Subcutaneous abdominal adipose tissue (tissue), 5 donors: ENCODE data around the gene SP3.
A peak's percentile ranks its signal among the peaks of the same experiment; 100 is the strongest.

Source experiments
- H3K27ac ChIP-seq: one replicate; pipeline ENCODE4 v1.7.0; 2013; ENCODE audit warnings: low read depth, mild to moderate bottlenecking, inconsistent platforms, low read length, moderate library complexity
- H3K27me3 ChIP-seq, 5 donors: one replicate each; pipeline ENCODE4 v1.7.0; 2013; ENCODE audit warnings: low read length in 5 of 5, inconsistent platforms in 1 of 5; ENCODE audit not compliant: control insufficient read depth in 5 of 5, insufficient read depth in 4 of 5
- H3K36me3 ChIP-seq, 5 donors: one replicate each; pipeline ENCODE4 v1.7.0; 2013; ENCODE audit warnings: low read length in 5 of 5; ENCODE audit not compliant: control insufficient read depth in 5 of 5, insufficient read depth in 5 of 5
- H3K4me1 ChIP-seq, 5 donors: one replicate each; pipeline ENCODE4 v1.7.0; 2013; ENCODE audit warnings: low read length in 5 of 5, mild to moderate bottlenecking in 3 of 5, moderate library complexity in 1 of 5; ENCODE audit not compliant: control insufficient read depth in 5 of 5, insufficient read depth in 5 of 5
- H3K4me3 ChIP-seq, 5 donors: one replicate each; pipeline ENCODE4 v1.7.0; 2013; ENCODE audit warnings: low read length in 5 of 5, low read depth in 1 of 5
- H3K9ac ChIP-seq, 5 donors: one replicate each; pipeline ENCODE4 v1.7.0; 2013; ENCODE audit warnings: low read length in 5 of 5, mild to moderate bottlenecking in 4 of 5, moderate library complexity in 3 of 5
- H3K9me3 ChIP-seq, 5 donors: one replicate each; pipeline ENCODE4 v1.7.0; 2013; ENCODE audit warnings: low read length in 5 of 5; ENCODE audit not compliant: control insufficient read depth in 5 of 5
- donor health status: healthy.
- donor health status: healthy.
- donor health status: healthy.
- donor health status: healthy.
- donor health status: healthy.

Gene SP3

DNA sequence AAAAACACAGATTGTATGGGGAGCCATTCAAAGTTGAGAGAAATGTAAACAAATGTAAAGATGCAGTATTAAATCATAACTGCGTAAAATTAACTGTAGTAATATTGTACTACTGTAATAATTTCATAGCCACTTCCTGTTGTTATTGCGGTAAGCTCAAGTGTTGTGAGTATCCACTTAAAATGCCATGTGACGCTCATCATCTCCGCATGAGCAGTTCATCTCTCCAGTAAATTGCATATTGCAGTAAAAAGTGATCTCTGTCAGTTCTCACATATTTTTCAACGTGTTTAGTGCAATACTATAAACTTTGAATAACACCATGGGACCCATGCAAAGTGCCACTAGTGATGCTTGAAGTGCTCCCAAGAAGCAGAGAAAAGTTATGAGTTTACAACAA is 41.8 kb upstream of the SP3 start:
- H3K4me3 ChIP-seq: no peak overlapping the region

DNA sequence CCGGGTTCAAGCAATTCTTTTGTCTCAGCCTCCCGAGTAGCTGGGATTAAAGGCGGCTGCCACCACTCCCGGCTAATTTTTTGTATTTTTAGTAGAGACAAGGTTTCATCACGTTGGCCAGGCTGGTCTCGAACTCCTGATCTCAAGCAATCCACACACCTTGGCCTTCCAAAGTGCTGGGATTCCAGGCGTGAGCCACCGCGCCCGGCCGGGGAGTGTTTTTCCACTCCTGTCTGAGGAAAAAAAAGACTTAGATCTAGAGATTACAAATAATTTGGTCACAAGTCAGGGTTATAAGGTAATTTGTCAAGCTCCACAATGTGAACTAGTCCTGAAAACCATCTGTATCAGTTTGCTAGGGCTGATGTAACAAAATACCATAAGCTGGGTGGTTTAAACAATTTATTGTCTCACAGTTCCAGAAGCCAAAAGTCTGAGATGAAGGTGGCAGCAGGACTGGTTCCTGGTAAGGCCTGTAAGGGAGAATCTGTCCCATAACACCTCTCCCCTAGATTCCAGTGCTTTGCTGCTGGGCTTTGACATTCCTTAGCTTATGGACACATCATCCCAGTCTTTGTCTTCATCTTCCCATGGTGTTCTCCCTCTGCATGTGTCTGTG is 40.7 kb upstream of the SP3 start:
- Histone ChIP-seq H3K9ac (peak overlapping the region in 1 of 5 donors; percentile 6), H3K4me3 (no peak overlapping the region), H3K27me3 (no peaks in the 10 kb centered on the region), H3K27ac (no peak overlapping the region), H3K36me3 (no peaks in the 10 kb centered on the region), H3K9me3 (no peaks in the 10 kb centered on the region), H3K4me1 (peaks cover 0 to 27% (median 20%) of the 10 kb centered on the region in 5 donors)

More for the DNA sequence above, 41.8 kb upstream of the SP3 start:
- Histone ChIP-seq H3K9me3 (no peaks in the 10 kb centered on the region), H3K9ac (no peak overlapping the region), H3K27me3 (no peaks in the 10 kb centered on the region), H3K4me1 (peaks cover 0 to 38% (median 27%) of the 10 kb centered on the region in 5 donors), H3K36me3 (no peaks in the 10 kb centered on the region), H3K27ac (no peak overlapping the region)

DNA sequence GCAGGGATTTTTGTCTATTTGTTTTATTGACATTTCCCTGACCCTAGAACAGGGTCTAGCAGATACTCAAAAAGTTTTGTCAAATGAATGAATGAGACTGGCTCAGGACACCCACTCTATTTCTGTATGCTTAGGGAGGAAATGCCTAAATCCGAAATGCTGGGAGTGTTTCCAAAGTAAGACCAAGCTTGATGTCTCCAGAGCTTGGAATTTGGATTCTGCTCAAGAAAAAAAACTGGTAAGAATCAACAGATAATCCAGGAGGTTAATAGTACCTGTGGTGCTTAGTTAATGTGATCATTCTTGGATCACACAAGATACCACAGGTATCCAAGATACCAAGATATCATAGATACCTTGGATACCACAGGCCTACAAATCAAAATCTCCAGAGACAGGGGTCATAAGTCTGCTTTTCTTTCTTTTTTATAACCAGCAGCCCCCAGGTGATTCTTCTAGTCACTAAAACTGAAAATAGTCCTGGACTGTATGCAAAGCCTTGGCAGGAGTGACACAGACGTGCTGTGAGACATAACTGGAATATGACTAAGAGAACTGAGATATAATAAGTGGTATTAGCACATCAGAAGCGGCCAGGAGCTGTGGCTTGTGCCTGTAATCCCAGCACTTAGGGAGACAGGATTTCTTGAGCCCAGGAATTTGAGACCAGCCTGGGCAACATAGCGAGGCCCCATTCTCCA is 39.9 kb upstream of the SP3 start:
- Histone ChIP-seq H3K27ac (peak overlapping the region; percentile 27), H3K36me3 (no peaks in the 10 kb centered on the region), H3K9ac (no peak overlapping the region), H3K9me3 (no peaks in the 10 kb centered on the region), H3K4me1 (peaks cover 0 to 19% (median 18%) of the 10 kb centered on the region in 5 donors), H3K4me3 (no peak overlapping the region), H3K27me3 (no peaks in the 10 kb centered on the region)

DNA sequence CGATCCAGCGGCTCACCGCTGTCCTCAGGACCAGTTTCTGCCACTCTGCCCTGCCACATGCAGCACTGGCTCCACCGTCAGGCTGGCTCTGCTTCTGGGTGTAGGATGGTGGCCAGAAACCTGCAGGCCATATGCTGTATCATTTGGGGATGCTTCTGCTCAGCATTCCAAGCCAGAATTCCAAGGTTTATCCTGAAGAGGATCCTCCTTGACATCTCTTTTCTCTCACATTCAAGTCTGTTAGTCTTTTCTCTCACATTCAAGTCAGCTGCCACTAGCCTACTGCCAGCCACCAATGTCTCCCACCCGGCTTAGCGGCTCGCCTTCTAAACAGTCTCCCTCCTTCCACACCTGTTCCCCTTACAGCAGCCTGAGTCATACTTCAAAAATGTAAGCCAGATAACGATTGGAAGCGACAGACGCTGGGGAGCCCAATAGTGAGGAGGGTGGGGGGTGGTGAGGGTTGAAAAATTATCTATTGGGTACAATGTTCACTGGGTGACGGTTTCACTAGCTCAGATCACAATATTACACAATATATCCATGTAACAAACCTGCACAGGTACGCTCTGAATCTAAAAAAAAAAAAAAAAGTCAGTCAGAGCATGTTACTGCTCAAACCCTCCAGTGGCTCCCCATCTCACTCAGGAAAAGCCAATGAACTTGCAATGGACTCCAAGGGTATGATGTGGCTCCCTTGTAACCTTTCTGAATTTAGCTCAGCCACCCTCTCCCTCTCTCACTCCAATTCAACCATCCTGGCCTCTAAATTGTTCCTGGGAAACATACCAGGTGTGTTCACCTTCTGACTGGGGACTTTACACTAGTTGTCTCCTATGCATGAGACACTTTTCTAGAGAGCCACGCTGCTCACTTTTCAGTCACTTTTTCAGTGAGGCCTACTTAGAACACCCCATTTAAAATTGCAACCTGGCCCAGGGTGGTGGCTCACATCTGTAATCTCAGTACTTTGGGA is 38.8 kb upstream of the SP3 start:
- no peak overlapping the region for H3K4me3 ChIP-seq
- peak overlapping the region; percentile 27 for H3K27ac ChIP-seq
- peaks cover 3 to 26% (median 25%) of the 10 kb centered on the region in 5 donors for H3K4me1 ChIP-seq
- no peaks in the 10 kb centered on the region for H3K9me3 ChIP-seq
- H3K27me3 ChIP-seq: no peaks in the 10 kb centered on the region
- H3K36me3 ChIP-seq: no peaks in the 10 kb centered on the region
- H3K9ac ChIP-seq: no peak overlapping the region

DNA sequence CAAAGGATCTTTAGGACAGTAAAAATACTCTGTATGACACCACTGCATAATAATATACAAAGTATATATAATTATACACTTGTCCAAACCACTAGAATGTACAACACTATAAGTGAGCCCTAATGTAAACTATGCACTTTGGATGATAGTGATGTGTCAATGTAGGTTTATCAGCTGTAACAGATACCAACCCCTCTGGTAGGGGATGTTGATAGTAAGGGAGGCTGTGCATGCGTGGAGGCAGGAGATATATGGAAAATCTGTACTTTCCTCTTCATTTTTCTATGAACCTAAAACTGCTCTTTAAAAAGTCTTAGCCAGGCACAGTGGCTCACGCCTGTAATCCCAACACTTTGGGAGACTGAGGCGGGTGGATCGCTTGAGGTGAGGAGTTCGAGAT is 37.5 kb upstream of the SP3 start:
- no peaks in the 10 kb centered on the region for H3K27me3 ChIP-seq
- no peak overlapping the region for H3K4me3 ChIP-seq
- no peaks in the 10 kb centered on the region for H3K36me3 ChIP-seq
- no peak overlapping the region for H3K27ac ChIP-seq
- peaks cover 12 to 39% (median 37%) of the 10 kb centered on the region in 5 donors for H3K4me1 ChIP-seq
- H3K9ac ChIP-seq: no peak overlapping the region
- no peaks in the 10 kb centered on the region for H3K9me3 ChIP-seq

DNA sequence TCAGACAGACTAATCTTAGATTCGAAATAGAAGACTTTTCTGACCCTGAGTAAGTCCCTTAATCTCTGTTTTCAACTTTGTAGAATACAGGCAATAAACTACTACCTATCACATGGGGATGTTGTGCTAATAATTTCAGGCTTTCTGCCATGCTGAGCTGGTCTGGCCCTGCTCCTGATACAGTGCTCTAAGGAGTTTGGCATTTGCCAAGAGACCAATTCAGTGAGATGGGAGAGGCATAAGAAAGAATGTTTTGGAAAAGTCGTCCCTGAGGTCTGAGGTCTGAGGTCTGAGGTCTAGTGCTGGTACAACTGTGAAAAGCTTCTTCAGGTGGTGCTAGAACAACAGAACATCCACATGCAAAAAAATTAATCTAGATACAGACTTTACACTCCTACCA is 35.9 kb upstream of the SP3 start:
- no peak overlapping the region for H3K9ac ChIP-seq
- no peak overlapping the region for H3K27ac ChIP-seq
- no peak overlapping the region for H3K4me3 ChIP-seq
- no peaks in the 10 kb centered on the region for H3K36me3 ChIP-seq
- H3K9me3 ChIP-seq: no peaks in the 10 kb centered on the region
- H3K4me1 ChIP-seq: peaks cover 12 to 47% (median 41%) of the 10 kb centered on the region in 5 donors
- no peaks in the 10 kb centered on the region for H3K27me3 ChIP-seq

DNA sequence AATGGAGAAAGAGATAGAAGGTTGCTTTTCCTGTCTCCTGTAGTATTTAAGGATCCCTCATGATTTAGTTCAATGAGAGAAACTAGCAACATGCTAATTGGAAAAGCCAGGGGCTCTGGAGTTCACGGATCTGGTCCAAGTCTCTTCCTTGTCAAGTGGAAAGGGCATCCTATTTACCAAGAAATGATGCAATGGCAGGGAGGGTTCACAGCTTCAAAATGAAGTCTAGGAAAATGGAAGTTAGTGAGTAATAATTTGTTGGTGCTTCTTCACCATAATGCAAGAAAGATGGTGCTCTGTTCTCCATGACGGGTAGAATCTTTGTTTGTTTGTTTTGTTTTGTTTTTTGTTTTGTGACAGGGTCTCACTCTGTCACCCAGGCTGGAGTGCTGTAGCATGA is 34.6 kb upstream of the SP3 start:
- no peaks in the 10 kb centered on the region for H3K9me3 ChIP-seq
- H3K9ac ChIP-seq: no peak overlapping the region
- H3K4me1 ChIP-seq: peaks cover 12 to 39% (median 30%) of the 10 kb centered on the region in 5 donors
- no peaks in the 10 kb centered on the region for H3K27me3 ChIP-seq
- peak overlapping the region; percentile 14 for H3K27ac ChIP-seq
- no peaks in the 10 kb centered on the region for H3K36me3 ChIP-seq
- H3K4me3 ChIP-seq: no peak overlapping the region

DNA sequence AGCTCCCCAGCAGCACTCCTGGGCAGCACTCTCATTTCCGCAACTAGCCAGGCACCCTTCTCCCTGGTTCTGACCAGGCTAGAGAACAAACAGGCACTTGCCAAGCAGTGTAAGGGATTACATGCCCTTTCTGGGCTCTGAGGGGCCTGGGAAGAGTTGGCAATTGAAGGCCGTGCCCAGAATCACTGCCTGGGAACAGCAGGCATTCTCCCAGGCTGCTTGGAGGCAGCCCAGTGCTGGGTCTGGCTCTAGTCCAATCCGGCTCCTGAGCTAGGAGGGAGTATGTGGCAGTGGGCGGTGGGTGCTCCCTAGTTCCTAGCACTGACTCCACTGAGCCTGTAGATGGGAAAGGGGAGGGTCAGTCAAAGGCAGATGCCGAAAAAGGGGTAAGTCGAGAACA is 34.1 kb upstream of the SP3 start:
- Histone ChIP-seq H3K9ac (no peak overlapping the region), H3K4me3 (peak overlapping the region in 1 of 5 donors; percentile 17), H3K27ac (peak overlapping the region; percentile 14), H3K9me3 (no peaks in the 10 kb centered on the region), H3K36me3 (no peaks in the 10 kb centered on the region), H3K27me3 (no peaks in the 10 kb centered on the region), H3K4me1 (peaks cover 12 to 38% (median 28%) of the 10 kb centered on the region in 5 donors)

DNA sequence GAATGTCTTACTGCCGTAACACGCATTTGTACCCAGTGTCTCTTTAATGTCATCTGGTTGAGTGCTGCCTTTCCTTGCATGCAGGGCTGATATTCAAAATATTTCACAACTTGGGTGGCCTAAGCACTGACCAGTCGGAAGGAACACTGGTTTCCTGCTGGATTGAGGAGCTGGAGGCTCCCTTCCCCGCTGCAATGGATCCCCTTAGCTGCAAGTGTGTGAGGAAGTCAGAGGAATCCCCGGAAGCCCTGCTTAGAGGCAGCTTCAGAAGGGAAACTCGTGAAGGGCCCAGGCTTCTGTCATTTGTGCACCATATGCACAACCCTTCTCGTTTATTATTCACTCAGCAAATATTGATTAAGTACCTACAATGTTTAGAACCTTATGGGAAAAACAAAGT is 33.2 kb upstream of the SP3 start:
- H3K4me1 ChIP-seq: peaks cover 12 to 43% (median 30%) of the 10 kb centered on the region in 5 donors
- H3K9me3 ChIP-seq: no peaks in the 10 kb centered on the region
- no peak overlapping the region for H3K9ac ChIP-seq
- peak overlapping the region; percentile 14 for H3K27ac ChIP-seq
- H3K27me3 ChIP-seq: no peaks in the 10 kb centered on the region
- no peaks in the 10 kb centered on the region for H3K36me3 ChIP-seq
- H3K4me3 ChIP-seq: peak overlapping the region in 1 of 5 donors; percentile 11
